Stimulated activated CD8-positive, alpha-beta memory T cell treated with anti-CD3 and anti-CD28 coated beads, Interleukin-2, amount 100 ng/mL, for 48 hours (primary cell): ENCODE measurements around the gene GALM.
"Not testable (repeated sequence)": the region's sequence is repeated elsewhere in the genome, so short reads cannot be mapped to it uniquely, and the experiment has no call there.

Source experiments
- DNase-seq, 2 donors: peaks; one replicate each; pipeline ENCODE4 v3.0.0-alpha.2; 2020; ENCODE audit warnings: low read depth in 2 of 2

GALM gene

GRCh38 chr2:38680868-38681267 is 15.0 kb downstream of the GALM start:
- DNase-seq, result not testable (repeated sequence)

- no peak for DNase-seq
Measured at GRCh38 chr2:38682008-38682575, 16.2 kb downstream of the GALM start.

GRCh38 chr2:38682620-38683019 is 16.7 kb downstream of the GALM start:
- DNase-seq, result not testable (repeated sequence)

- DNase-seq, result no peak
Measured at GRCh38 chr2:38683766-38684165, 17.9 kb downstream of the GALM start.

GRCh38 chr2:38685116-38685735 is 19.3 kb downstream of the GALM start:
- DNase-seq, result no peak

DNA sequence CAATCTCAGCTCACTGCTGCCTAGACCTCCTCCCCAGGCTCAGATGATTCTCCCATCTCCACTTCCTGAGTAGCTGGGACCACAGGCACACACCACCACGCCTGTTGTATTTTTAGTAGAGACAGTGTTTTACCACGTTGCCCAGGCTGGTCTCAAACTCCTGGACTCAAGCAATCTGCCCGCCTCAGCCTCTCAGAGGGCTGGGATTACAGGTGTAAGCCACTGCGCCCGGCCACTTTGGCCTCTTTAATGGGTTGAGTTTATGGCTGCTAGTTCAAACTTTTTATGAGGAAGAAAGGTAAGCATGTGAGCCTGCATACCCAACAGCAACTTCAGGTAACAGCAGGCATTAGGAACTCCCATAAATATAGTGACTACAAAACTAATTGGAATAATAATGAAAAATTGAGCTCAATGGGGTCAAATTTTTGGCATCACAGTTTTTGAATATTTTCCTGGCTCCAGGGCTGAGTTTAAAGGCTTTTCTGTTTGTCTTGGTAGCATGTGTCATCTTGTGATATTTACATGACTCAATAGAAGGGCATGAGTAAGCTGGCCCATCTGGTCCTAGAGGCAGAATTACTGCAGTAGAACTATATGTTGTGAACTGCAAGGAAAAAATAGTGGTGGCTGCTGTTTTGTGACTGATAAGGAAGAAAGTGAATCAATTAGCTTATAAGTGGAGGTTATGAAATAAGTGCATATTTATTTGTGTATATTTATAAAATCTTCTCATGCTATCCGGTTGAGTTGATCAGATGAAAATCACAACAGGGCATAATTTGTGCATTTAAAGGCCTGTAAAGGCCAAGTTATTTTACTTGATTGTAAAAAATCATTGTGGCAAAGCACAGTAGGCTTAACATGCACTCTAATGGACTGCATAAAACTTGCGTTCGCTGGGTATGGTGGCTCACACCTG is 24.8 kb downstream of the GALM start:
- no peak for DNase-seq

DNA sequence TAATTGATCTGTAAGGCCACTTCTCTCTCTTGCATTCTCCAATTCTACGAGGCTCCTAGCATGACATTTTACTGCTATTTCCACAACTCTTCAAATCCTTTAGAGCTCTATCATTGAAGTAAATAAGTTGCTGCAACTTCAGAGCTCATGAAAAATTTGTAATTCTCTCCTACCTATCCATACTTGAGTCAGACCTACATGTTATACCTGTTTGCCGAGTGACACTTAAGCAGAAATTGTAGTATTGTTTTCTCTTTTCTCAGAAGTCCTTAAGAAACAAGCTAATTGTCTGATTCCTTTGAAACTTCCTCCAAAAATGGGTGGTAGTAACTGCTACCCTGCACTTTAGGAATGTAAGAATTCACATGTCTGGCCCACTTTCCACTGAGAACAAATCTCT is 26.1 kb downstream of the GALM start:
- DNase-seq, result no peak

GRCh38 chr2:38692636-38693318 is 26.9 kb downstream of the GALM start:
- DNase-seq, result no peak

- no peak for DNase-seq
Measured at GRCh38 chr2:38697116-38697840, 31.4 kb downstream of the GALM start.

GRCh38 chr2:38698467-38699003 is 32.6 kb downstream of the GALM start:
- no peak for DNase-seq

- DNase-seq, result no peak
Measured at GRCh38 chr2:38700113-38700785, 34.3 kb downstream of the GALM start.

GRCh38 chr2:38700881-38701458 is 35.1 kb downstream of the GALM start:
- DNase-seq, result no peak

- no peak for DNase-seq
Measured at GRCh38 chr2:38701542-38701941, 35.6 kb downstream of the GALM start.

DNA sequence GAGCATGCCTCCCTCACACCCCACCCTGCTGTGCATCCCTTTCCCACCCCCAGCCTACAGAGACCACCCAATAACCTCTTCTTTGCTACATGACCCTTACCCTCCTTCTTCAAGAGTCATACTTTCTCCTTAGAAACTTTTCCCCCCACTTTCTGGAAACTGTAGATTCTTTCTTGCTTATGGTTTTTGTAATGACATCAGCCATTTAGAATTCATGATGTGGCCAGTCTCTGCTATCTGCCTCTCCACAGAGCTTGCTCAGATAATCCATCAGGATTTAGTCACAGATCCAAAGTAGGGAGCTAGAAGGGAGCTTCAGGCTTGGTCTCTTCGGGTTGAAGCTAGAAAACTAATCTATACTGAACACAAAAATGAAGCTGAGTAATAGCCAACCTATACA is 36.5 kb downstream of the GALM start:
- no peak for DNase-seq

GRCh38 chr2:38703336-38703735 is 37.4 kb downstream of the GALM start:
- not testable (repeated sequence) for DNase-seq

GRCh38 chr2:38704664-38705063 is 38.8 kb downstream of the GALM start:
- no peak for DNase-seq

DNA sequence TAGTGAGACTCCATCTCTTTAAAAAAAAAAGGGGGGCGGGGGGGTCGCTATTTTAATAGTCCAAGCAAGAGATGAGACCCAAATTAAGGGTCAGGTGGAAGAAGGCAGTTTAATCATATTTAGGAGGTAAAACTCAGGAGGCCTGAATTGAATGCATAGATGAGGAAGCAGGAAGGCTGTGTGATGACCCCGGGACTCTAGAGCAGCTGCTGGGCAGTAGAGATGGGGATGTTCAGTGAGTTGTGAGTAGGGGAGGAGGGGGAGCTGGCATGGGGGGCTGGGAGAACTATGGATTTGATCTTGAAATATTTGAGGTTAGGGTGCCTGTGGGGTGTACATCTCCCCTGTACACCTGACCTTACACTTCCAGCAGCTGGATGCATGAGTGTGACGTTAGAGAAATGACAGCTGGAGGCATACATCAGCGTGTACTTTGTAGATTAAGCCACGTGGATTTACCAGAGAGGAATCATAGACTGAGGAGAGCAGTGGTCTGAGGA is 41.0 kb downstream of the GALM start:
- DNase-seq, result no peak

DNA sequence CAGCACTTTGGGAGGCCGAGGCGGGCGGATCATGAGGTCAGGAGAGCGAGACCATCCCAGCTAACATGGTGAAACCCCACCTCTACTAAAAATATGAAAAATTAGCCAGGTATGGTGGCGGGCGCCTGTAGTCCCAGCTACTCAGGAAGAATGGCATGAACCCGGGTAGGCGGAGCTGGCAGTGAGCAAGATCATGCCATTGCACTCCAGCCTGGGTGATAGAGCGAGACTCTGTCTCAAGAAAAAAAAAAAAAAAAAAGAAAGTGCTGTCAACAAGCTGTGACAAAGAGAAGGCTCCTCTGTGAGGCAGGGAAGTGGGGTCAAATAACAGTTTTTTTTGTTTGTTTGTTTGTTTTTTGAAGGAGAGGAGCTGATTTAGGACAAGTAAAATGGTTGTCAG is 42.6 kb downstream of the GALM start:
- DNase-seq, result not testable (repeated sequence)

GRCh38 chr2:38708900-38709566 is 43.1 kb downstream of the GALM start:
- DNase-seq, result no peak
